ENCODE measurements around the gene RABL6.

GRCh38 chr9:136759436-136760325 lies 48.1 kb upstream of the RABL6 start:
- TF ChIP-seq FOS (IDR thresholded peaks at IDR 0.05; ENCODE audit: low read depth, low read length) (no peak), CTCF (conservative IDR thresholded peaks at IDR 0.05; ENCODE audit: low read depth, low read length) (no peak), POLR2A (IDR thresholded peaks at IDR 0.05; ENCODE audit: low read depth, low read length) (no peak), BHLHE40 (IDR thresholded peaks at IDR 0.05; ENCODE audit: low read depth, low read length) (no peak), MAZ (IDR thresholded peaks at IDR 0.05; ENCODE audit: borderline replicate concordance, low read depth, low read length) (no peak), RAD21 (IDR thresholded peaks at IDR 0.05; ENCODE audit: low read length) (no peak), SMC3 (IDR thresholded peaks at IDR 0.05; ENCODE audit: low read depth, low read length) (no peak), RFX5 (IDR thresholded peaks at IDR 0.05; ENCODE audit: low read depth, low read length) (no peak), MAFK (IDR thresholded peaks at IDR 0.05; ENCODE audit: low read depth, low read length) (no peak)

Measured in IMR-90 (cell line).